HTERT RPE-1 (cell line): ENCODE measurements around the gene TRIM62.
"Not testable (repeated sequence)": the region's sequence is repeated elsewhere in the genome, so short reads cannot be mapped to it uniquely, and the experiment has no call there.

Experiments used
- in situ Hi-C: fragments of 300-500 bp; cut with MboI; formaldehyde crosslinking; loops from 4 replicates; pipeline ENCODE4 v1.14.3; 2020; ENCODE audit warnings: low sequenced_read_pairs

TRIM62 gene

GRCh38 chr1:33117440-33118085 is 64.3 kb downstream of the TRIM62 start:
- in situ Hi-C loops = no loop called here

DNA sequence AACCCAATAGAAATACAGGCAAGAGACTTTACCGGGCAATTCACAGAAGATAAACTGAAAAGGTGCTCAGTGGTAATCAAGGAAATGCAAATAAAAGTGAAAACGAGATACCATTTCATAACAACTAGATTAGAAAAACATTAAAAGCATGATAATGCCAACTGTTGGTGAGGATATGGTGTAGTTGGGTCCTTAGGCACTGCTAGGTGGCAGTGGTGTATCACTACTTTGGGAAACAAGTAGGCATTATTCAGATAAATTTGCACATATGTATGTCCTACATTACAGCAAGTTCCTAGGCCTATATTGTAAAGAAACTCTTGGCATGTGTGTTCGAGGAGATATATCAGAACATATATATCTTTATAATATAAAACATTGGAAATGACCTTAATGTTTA is 69.9 kb downstream of the TRIM62 start:
- in situ Hi-C loops = no loop called here

- in situ Hi-C loops = no loop called here
These were observed 71.4 kb downstream of the TRIM62 start for GRCh38 chr1:33110477-33110876.

GRCh38 chr1:33100119-33100415 is 81.8 kb downstream of the TRIM62 start:
- in situ Hi-C loops = not testable (repeated sequence)

GRCh38 chr1:33099290-33100118 is 82.3 kb downstream of the TRIM62 start:
- in situ Hi-C loops = no loop called here

DNA sequence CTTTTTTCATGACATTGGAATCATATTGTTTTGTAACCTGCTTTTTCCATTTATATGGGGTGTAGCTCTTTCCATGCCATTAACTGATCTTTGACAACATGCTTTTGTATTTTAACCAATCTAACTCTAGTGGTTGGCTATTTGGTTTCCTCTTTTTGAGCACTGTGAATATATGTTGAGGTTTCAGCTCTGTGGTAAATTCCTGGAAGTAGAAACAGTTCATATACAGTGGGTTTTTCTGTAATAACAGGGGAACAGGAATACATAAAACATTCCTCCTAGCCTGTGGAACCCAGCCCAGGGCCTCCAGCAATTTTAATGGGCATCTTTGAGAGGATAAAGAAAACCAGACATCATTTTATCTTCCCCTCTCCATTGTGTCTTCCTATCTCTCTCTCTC is 83.5 kb downstream of the TRIM62 start:
- in situ Hi-C loops = no loop called here

GRCh38 chr1:33097762-33098161 is 84.1 kb downstream of the TRIM62 start:
- in situ Hi-C loops = no loop called here

DNA sequence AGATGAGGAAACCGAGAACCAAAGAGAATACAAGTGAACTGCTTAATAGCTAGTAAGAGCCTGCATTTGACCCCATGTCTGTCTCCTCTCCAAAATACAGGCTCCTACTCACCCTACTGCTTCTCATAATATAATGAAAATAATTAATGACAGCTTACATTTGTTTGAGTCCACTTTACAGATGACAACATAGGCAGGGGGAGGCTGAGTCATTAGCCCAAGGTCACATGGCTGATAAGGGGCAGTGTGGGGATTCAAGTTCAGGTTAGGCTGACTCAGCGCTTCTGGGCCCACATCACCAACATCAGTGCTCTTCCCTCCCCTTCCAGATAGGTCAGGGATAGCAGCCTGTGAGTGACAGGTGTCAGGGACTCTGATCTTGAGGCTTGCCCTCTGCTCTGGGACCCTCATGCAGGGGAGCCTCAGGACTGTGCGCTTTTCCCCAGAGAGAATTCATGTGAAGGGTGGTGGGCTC is 84.7 kb downstream of the TRIM62 start:
- in situ Hi-C loops = no loop called here

- in situ Hi-C loops = no loop called here
These were observed 85.4 kb downstream of the TRIM62 start for GRCh38 chr1:33096363-33097005.
